Mesendoderm (in vitro differentiated cells): ENCODE results near the gene UGT1A4.

ENCODE experiments used
- DNase-seq: peaks from one replicate; pipeline ENCODE4 v3.0.0; 2013
- H2AK5ac ChIP-seq: 2 replicates; pipeline ENCODE4 v1.6.1; 2013; ENCODE audit warnings: low read length, inconsistent platforms
- H2BK120ac ChIP-seq: 2 replicates; pipeline ENCODE4 v1.6.1; 2013; ENCODE audit warnings: low read depth, mild to moderate bottlenecking, low read length, moderate library complexity, mixed read lengths
- H2BK15ac ChIP-seq: replicated peaks from 2 replicates; pipeline ENCODE4 v1.6.1; 2013; ENCODE audit warnings: low read depth, mild to moderate bottlenecking, moderate library complexity
- H2BK5ac ChIP-seq: 2 replicates; pipeline ENCODE4 v1.6.1; 2013; ENCODE audit warnings: low read length, inconsistent platforms
- H3K18ac ChIP-seq: 2 replicates; pipeline ENCODE4 v1.6.1; 2013; ENCODE audit warnings: mild to moderate bottlenecking, low read length, mixed read lengths
- H3K23ac ChIP-seq: one replicate; pipeline ENCODE4 v1.6.1; 2013; ENCODE audit warnings: low read length
- H3K27ac ChIP-seq: 2 replicates; pipeline ENCODE4 v1.5.1; 2013; ENCODE audit warnings: low read depth, mild to moderate bottlenecking, inconsistent platforms, low read length, moderate library complexity
- H3K27me3 ChIP-seq: 2 replicates; pipeline ENCODE4 v1.6.1; 2013; ENCODE audit warnings: low read length, control low read depth, mild to moderate bottlenecking, inconsistent platforms; ENCODE audit not compliant: insufficient read depth, poor library complexity
- H3K36me3 ChIP-seq: 2 replicates; pipeline ENCODE4 v1.6.1; 2013; ENCODE audit warnings: low read length, inconsistent platforms; ENCODE audit not compliant: control insufficient read depth, insufficient read depth
- H3K4ac ChIP-seq: one replicate; pipeline ENCODE4 v1.6.1; 2013; ENCODE audit warnings: low read depth, mild to moderate bottlenecking, low read length, moderate library complexity
- H3K4me1 ChIP-seq: 2 replicates; pipeline ENCODE4 v1.6.1; 2013; ENCODE audit warnings: low read depth, low read length, inconsistent platforms; ENCODE audit not compliant: control insufficient read depth
- H3K4me2 ChIP-seq: 2 replicates; pipeline ENCODE4 v1.6.1; 2013; ENCODE audit warnings: low read length
- H3K4me3 ChIP-seq: 2 replicates; pipeline ENCODE4 v1.5.1; 2013; ENCODE audit warnings: mild to moderate bottlenecking, low read length
- H3K56ac ChIP-seq: one replicate; pipeline ENCODE4 v1.6.1; 2013; ENCODE audit warnings: low read length
- H3K79me1 ChIP-seq: 2 replicates; pipeline ENCODE4 v1.6.1; 2013; ENCODE audit warnings: low read length, inconsistent platforms
- H3K79me2 ChIP-seq: 2 replicates; pipeline ENCODE4 v1.6.1; 2013; ENCODE audit warnings: mild to moderate bottlenecking, low read length; ENCODE audit not compliant: control insufficient read depth, insufficient read depth
- H3K9ac ChIP-seq: 2 replicates; pipeline ENCODE4 v1.6.1; 2013; ENCODE audit warnings: low read length, inconsistent platforms
- H4K5ac ChIP-seq: one replicate; pipeline ENCODE4 v1.6.1; 2013; ENCODE audit warnings: low read length
- H4K8ac ChIP-seq: one replicate; pipeline ENCODE4 v1.6.1; 2013; ENCODE audit warnings: low read depth, mild to moderate bottlenecking, control low read depth, low read length, moderate library complexity
- WGBS: extraction: QIAGEN DNeasy Blood & Tissue Kit; methylation state at CpG from one replicate; pipeline ENCODE4 v1.1.7; 2013; ENCODE audit warnings: low lambda C conversion rate, missing lambda C conversion rate; ENCODE audit not compliant: insufficient coverage; ENCODE audit errors: extremely low coverage; 5-methylcytosine and 5-hydroxymethylcytosine counted together

The UGT1A4 gene

GRCh38 chr2:233794128-233794658, 75.7 kb downstream of the UGT1A4 start:
- Histone ChIP-seq H3K4me1 (no peaks in the 10 kb centered on the region), H2AK5ac (no peak overlapping the region)

GRCh38 chr2:233795735-233796171, 77.2 kb downstream of the UGT1A4 start:
- H3K79me1 ChIP-seq: no peaks in the 10 kb centered on the region
- no peak overlapping the region for H4K5ac ChIP-seq
- WGBS: no CpG with 5 or more reads among the region's 13 CpGs
- no peak overlapping the region for H2BK15ac ChIP-seq
- no peak overlapping the region for H3K23ac ChIP-seq
- H3K36me3 ChIP-seq: no peaks in the 10 kb centered on the region
- H3K27me3 ChIP-seq: no peaks in the 10 kb centered on the region
- H3K79me2 ChIP-seq: no peaks in the 10 kb centered on the region
- H2AK5ac ChIP-seq: no peak overlapping the region
- no peak overlapping the region for H3K4me2 ChIP-seq
- H3K4ac ChIP-seq: no peak overlapping the region
- no peak overlapping the region for H3K56ac ChIP-seq
- no peak overlapping the region for H3K9ac ChIP-seq
- H3K27ac ChIP-seq: no peak overlapping the region
- no peak overlapping the region for H3K18ac ChIP-seq
- H3K4me1 ChIP-seq: no peaks in the 10 kb centered on the region
- no peak overlapping the region for H4K8ac ChIP-seq
- no peak overlapping the region for H2BK120ac ChIP-seq
- H3K4me3 ChIP-seq: no peak overlapping the region
- DNase-seq: no peak
- H2BK5ac ChIP-seq: no peak overlapping the region

More at GRCh38 chr2:233794128-233794658, 75.7 kb downstream of the UGT1A4 start:
- Histone ChIP-seq H2BK5ac (no peak overlapping the region), H3K36me3 (no peaks in the 10 kb centered on the region), H3K56ac (no peak overlapping the region), H3K27ac (no peak overlapping the region), H3K27me3 (no peaks in the 10 kb centered on the region), H3K79me1 (no peaks in the 10 kb centered on the region), H2BK120ac (no peak overlapping the region), H3K79me2 (no peaks in the 10 kb centered on the region), H3K4me2 (no peak overlapping the region), H4K8ac (no peak overlapping the region), H2BK15ac (no peak overlapping the region), H3K9ac (no peak overlapping the region), H3K4ac (no peak overlapping the region), H3K23ac (no peak overlapping the region), H3K4me3 (no peak overlapping the region), H3K18ac (no peak overlapping the region), H4K5ac (no peak overlapping the region)
- no CpG with 5 or more reads among the region's 17 CpGs for WGBS
- DNase-seq: no peak

GRCh38 chr2:233796254-233796653, 77.7 kb downstream of the UGT1A4 start:
- Histone ChIP-seq H2BK5ac (no peak overlapping the region), H4K8ac (no peak overlapping the region), H3K79me1 (no peaks in the 10 kb centered on the region), H3K56ac (no peak overlapping the region), H3K4me3 (no peak overlapping the region), H3K79me2 (no peaks in the 10 kb centered on the region), H3K9ac (no peak overlapping the region), H3K4ac (no peak overlapping the region), H3K23ac (no peak overlapping the region), H3K4me2 (no peak overlapping the region), H2AK5ac (no peak overlapping the region), H3K18ac (no peak overlapping the region), H2BK15ac (no peak overlapping the region), H3K27me3 (no peaks in the 10 kb centered on the region), H2BK120ac (no peak overlapping the region), H3K27ac (no peak overlapping the region), H3K4me1 (no peaks in the 10 kb centered on the region), H3K36me3 (no peaks in the 10 kb centered on the region), H4K5ac (no peak overlapping the region)
- DNase-seq: no peak
- no CpG with 5 or more reads among the region's 9 CpGs for WGBS

GRCh38 chr2:233798335-233799086, 80.0 kb downstream of the UGT1A4 start:
- Histone ChIP-seq H3K23ac (no peak overlapping the region), H3K36me3 (no peaks in the 10 kb centered on the region), H3K4ac (no peak overlapping the region), H3K4me3 (no peak overlapping the region), H3K56ac (no peak overlapping the region), H3K4me1 (no peaks in the 10 kb centered on the region), H3K27ac (no peak overlapping the region), H3K27me3 (no peaks in the 10 kb centered on the region), H3K18ac (no peak overlapping the region), H3K79me1 (no peaks in the 10 kb centered on the region), H2BK5ac (no peak overlapping the region), H4K5ac (no peak overlapping the region), H3K4me2 (no peak overlapping the region), H2BK15ac (no peak overlapping the region), H4K8ac (no peak overlapping the region), H3K79me2 (no peaks in the 10 kb centered on the region), H2BK120ac (no peak overlapping the region), H2AK5ac (no peak overlapping the region), H3K9ac (no peak overlapping the region)
- WGBS: no CpG with 5 or more reads among the region's 14 CpGs
- DNase-seq: no peak

- no peak overlapping the region for H4K5ac ChIP-seq
- no peaks in the 10 kb centered on the region for H3K79me2 ChIP-seq
- no peak overlapping the region for H3K18ac ChIP-seq
- H3K4me1 ChIP-seq: no peaks in the 10 kb centered on the region
- no peak overlapping the region for H2BK15ac ChIP-seq
- no peak overlapping the region for H3K4me3 ChIP-seq
- H3K4ac ChIP-seq: no peak overlapping the region
- H3K9ac ChIP-seq: no peak overlapping the region
- H3K23ac ChIP-seq: no peak overlapping the region
- no CpG with 5 or more reads among the region's 7 CpGs for WGBS
- no peak overlapping the region for H3K4me2 ChIP-seq
- H3K79me1 ChIP-seq: no peaks in the 10 kb centered on the region
- no peak overlapping the region for H2AK5ac ChIP-seq
- H3K27ac ChIP-seq: no peak overlapping the region
- no peaks in the 10 kb centered on the region for H3K36me3 ChIP-seq
- no peak overlapping the region for H4K8ac ChIP-seq
- peak; percentile 3 for DNase-seq
- no peaks in the 10 kb centered on the region for H3K27me3 ChIP-seq
- H2BK120ac ChIP-seq: no peak overlapping the region
- H2BK5ac ChIP-seq: no peak overlapping the region
- no peak overlapping the region for H3K56ac ChIP-seq
Observed at GRCh38 chr2:233799087-233799665, 80.6 kb downstream of the UGT1A4 start.
